DMS53 treated with DMSO at 0.1 percent for 48 hours (cell line): Measurements from ENCODE around the gene STAP2.

Experiments used
- DNase-seq: peaks from one replicate; lab custom pipeline; 2025; ENCODE audit not compliant: unreplicated experiment; lab: John Stamatoyannopoulos, UW

STAP2 gene

GRCh38 chr19:4371247-4372164 lies 32.9 kb upstream of the STAP2 start:
- no peak for DNase-seq

DNA sequence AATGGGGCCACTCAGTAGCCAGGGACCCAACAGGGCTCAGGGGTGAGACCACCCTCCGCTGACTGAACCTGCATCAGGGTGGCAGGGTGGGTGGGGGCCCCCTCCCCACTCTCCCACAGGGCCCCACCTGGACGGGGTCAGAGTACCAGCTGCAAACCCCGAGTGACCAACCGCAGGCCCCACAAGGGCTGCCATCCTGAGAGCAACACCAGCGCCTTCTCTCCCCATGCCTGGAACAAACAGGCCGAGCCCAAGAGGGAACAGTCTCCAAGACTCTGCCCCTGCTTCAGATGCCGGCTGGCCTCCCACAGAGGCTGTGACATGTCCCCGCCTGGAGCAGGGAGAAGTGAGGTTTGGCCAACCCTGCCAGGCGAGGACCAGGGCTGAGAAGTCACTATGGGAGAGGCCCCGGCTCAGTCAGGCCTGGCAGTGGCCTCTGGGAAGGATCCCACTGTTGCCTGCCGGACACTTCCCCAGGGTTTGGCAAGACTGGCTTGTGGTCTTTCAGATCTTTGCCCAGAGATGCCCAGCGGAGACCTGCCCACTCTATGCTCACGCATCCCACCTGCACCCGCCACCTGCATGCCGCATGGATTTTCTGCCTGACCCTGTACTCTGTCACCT lies 31.9 kb upstream of the STAP2 start:
- DNase-seq: no peak

DNA sequence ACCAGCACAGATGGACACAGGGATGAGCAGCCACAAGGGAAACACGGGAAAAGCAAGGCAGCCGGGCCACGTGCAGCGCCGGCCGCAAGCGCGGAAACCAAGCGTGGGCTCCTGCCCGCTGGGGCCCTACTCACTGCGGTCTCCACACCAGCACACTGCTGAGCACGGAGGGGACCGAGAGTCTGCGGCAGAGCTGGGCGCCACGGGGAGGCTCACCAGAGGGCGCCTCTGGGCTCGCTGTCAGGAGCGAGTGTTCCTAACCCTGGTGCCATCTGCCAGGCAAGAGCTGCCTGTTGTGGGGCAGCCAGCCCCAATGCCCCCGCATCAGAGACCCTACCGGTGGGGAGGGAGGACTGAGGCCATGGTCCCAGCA lies 31.2 kb upstream of the STAP2 start:
- DNase-seq: no peak

GRCh38 chr19:4369109-4369887 lies 30.7 kb upstream of the STAP2 start:
- DNase-seq: no peak

DNA sequence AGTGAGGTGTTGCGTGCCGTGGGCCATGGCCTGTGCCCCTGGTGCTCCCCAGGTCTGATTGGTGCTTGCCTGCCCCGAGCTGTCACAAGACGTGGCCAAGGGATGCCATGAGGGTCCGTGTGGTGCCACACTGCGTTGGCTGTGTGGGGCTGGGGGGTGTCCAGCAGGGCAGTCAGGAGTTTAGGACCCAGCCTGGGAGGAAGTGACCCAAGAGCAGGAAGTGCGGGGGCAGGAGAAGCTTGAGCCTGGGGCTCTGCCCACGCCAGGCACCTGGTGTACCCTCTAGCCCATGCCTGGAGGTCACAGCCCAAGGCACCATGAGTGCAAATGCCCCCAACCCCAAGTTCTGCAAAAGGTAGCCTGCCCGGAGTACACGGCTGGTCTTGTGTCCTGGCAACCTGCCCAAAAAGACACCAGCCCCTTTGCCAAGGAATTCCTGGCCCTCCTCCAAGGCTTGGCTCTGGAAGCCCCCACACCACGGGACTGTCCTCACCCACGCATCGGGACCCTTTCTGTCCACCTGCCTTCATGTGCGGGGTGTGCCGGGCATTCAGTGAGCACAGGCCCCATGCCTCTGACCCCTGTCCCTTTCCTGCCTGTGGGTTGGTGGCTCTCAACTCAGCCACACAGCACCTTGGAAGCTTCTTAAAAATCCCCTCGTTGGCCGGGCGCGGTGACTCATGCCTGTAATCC lies 29.6 kb upstream of the STAP2 start:
- DNase-seq: no peak

GRCh38 chr19:4367781-4368127 lies 29.1 kb upstream of the STAP2 start:
- no peak for DNase-seq

- DNase-seq: no peak
Measured at GRCh38 chr19:4367336-4367723, 28.7 kb upstream of the STAP2 start.

- no peak for DNase-seq
Measured at GRCh38 chr19:4366666-4367335, 28.2 kb upstream of the STAP2 start.

DNA sequence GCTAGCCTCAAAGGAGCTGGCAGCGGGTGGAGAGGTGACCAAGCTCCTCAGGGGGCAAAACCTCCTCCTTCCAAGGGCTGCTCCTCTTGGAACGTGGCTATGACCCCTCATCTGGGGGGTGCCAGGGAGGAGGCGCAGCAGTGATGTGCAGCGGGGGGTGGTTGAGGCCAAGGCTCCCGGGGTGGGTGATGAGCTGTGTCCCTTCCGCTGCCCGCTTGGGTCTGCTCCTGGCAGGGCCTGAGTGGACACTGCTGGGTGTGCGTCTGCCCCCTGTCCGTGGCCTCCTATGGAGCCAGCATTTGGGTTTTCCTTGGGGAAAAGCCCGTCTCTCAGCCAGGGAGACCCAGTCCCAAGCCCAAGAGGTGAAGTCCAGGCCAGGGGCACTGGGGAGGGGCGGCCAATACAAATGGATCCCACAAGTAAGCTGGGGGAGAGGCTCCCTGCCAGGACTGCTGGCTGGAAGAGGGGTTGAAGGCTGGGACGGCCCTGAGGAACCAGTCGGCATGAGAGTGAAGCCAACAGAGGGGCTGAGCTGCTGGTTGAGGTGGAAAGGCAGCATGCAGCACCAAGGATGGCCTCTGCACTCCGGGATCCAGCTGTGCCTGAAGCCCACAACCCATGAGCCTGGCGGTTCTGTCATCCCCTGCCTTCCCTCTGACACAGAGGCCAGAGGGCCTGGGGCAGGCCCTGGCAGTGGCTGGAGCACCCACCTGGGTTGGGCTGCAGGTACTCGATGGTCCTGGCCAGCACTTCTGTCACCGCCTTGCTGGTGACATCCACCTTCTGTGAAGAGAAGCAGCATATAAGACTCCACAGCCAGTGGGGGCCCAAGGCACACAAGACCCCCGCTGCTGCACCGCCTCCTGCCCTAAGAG lies 27.4 kb upstream of the STAP2 start:
- DNase-seq: no peak

DNA sequence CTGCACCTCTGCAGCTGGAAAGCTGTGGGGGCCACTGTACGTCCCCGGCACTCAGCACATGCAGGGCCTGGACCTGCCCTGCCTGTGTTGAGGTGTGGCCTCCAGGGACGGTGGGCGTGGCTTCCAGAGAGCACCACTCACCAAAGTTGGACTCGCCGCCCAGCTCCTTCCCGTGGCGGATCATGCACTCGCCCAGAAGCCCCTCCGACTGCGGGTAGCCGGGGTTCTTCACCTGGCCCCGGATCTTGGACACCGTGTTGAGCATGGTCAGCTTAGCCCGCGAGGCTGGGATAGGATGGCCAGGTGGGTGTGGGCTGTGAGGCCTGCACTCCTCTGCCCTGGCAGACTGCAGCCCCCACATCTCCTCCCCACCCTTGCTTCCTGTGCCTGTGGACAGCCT lies 26.7 kb upstream of the STAP2 start:
- DNase-seq: no peak

DNA sequence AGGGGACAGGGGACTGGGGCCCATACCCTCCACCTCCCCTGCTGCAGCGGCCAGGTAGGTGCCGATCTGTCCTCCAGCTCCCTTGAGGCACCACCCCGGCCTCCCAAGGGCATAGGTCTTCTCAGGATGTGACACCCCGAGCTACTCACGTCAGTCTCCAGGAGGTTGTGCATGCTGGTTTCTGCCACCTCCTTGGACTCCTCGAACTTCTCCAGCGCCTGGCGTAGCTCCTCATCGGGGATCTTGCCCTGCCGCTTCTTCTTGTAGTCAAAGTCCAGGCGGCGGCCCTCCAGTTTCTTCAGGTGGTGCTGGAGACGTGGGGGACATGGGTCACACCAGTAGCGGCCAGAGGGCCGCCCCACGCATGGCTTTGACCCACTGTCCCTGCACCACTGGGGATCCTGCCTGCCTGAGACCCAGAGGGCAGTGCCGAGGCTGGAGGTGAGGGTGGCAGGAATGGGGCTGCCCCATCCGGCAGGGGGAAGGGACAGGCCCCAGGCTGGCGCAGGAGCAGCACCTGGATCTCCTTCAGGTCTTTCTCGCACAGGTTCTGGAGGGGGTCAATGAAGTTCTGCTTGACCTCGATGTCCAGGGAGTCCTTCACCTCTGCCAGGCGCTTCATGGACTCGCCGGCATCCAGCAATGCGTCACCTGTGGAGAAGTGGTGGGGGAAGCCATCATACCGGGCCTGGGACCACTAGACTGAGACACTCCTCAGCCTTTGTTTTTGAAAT lies 25.1 kb upstream of the STAP2 start:
- no peak for DNase-seq

- no peak for DNase-seq
Measured at GRCh38 chr19:4362831-4363545, 24.4 kb upstream of the STAP2 start.

DNA sequence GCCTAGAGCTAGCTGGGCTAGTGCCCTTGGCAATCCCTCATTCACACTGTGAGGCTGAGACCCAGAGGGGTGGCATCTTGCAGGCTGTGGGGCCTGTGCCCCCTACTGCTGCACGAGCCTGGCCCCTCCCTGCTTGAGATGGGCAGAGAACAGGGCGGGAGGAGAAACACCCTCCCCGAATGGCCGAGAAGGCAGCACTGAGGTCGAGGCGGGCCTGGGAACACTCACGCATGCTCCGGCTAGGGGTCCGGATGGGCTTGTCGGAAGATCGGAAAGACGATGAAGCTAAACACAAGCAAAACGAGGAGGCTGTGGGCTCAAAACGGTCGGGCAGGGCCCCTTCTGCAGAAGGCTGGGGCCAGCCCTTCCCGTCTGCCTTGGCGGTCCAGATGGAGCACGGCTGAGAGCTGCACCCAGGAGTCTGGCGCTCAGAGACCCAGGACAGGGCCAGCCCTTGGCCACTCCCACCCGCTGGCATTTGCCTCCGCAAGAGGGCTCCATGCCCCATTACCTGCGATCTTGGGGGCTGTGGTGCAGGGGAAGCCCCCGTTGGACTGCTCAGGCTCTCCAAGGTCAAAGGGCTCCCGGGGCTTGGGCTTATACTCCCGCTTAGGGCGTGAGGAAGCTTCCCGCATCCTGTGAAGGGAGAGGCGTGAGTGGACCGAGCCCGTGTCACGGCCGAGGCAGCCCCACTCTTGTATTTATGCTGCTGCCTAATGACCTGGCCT lies 23.6 kb upstream of the STAP2 start:
- DNase-seq: no peak

- no peak for DNase-seq
Measured at GRCh38 chr19:4361152-4362046, 22.8 kb upstream of the STAP2 start.

GRCh38 chr19:4360641-4361151 lies 22.1 kb upstream of the STAP2 start:
- DNase-seq: no peak

GRCh38 chr19:4360081-4360569 lies 21.5 kb upstream of the STAP2 start:
- DNase-seq: no peak

GRCh38 chr19:4359627-4360000 lies 21.0 kb upstream of the STAP2 start:
- no peak for DNase-seq
